ENCODE results near the gene MCCD1. TPM values are rescaled to one million over a fixed set of nuclear protein-coding genes. Genes with fewer than 3 reads are reported as not detected.

Gene MCCD1
- total and polyA plus RNA-seq, 5 donors: not detected

GRCh38 chr6:31557443-31558317 lies 28.9 kb downstream of the MCCD1 start:
- ATAC-seq (no peak), DNase-seq (peak in 2 of 3 donors; percentile 59 to 65)
- intact Hi-C loops (cut with DNase I): no loop called here
- peaks cover 18% of the 10 kb centered on the region for H3K4me1 ChIP-seq (ENCODE audit: control insufficient read depth, insufficient read depth, low read length)
- no peaks in the 10 kb centered on the region for H3K9me3 ChIP-seq (ENCODE audit: control insufficient read depth, low read length)
- H3K27ac ChIP-seq (ENCODE audit: low read length): peak overlapping the region; percentile 55
- no peaks in the 10 kb centered on the region for H3K27me3 ChIP-seq (ENCODE audit: control insufficient read depth, insufficient read depth)
- WGBS: 62% methylated on average over 24 of the region's 24 CpGs
- H3K4me3 ChIP-seq (ENCODE audit: low read length): no peak overlapping the region

GRCh38 chr6:31558318-31558625 lies 29.5 kb downstream of the MCCD1 start:
- ATAC-seq (peak in 1 of 2 donors; percentile 19), DNase-seq (no peak)
- H3K27ac ChIP-seq (ENCODE audit: low read length): peak overlapping the region; percentile 55
- no peaks in the 10 kb centered on the region for H3K9me3 ChIP-seq (ENCODE audit: control insufficient read depth, low read length)
- H3K4me1 ChIP-seq (ENCODE audit: control insufficient read depth, insufficient read depth, low read length): peaks cover 18% of the 10 kb centered on the region
- intact Hi-C loops (cut with DNase I): no loop called here
- H3K27me3 ChIP-seq (ENCODE audit: control insufficient read depth, insufficient read depth): no peaks in the 10 kb centered on the region
- WGBS: 78% methylated on average over 8 of the region's 8 CpGs
- H3K4me3 ChIP-seq (ENCODE audit: low read length): no peak overlapping the region

GRCh38 chr6:31558631-31559500 lies 30.1 kb downstream of the MCCD1 start:
- Histone ChIP-seq H3K27ac (ENCODE audit: low read length) (peak overlapping the region; percentile 55), H3K9me3 (ENCODE audit: control insufficient read depth, low read length) (no peaks in the 10 kb centered on the region), H3K4me1 (ENCODE audit: control insufficient read depth, insufficient read depth, low read length) (peaks cover 18% of the 10 kb centered on the region), H3K27me3 (ENCODE audit: control insufficient read depth, insufficient read depth) (no peaks in the 10 kb centered on the region), H3K4me3 (ENCODE audit: low read length) (no peak overlapping the region)
- ATAC-seq (peak; percentile 22 to 40), DNase-seq (peak in 2 of 3 donors; percentile 64 to 72)
- intact Hi-C loops (cut with DNase I): no loop called here
- 72% methylated on average over 14 of the region's 14 CpGs for whole genome bisulfite sequencing

GRCh38 chr6:31559606-31559957 lies 30.8 kb downstream of the MCCD1 start:
- 51% methylated on average over 4 of the region's 4 CpGs for WGBS
- Histone ChIP-seq H3K9me3 (ENCODE audit: control insufficient read depth, low read length) (no peaks in the 10 kb centered on the region), H3K27ac (ENCODE audit: low read length) (peak overlapping the region; percentile 50), H3K27me3 (ENCODE audit: control insufficient read depth, insufficient read depth) (no peaks in the 10 kb centered on the region), H3K4me1 (ENCODE audit: control insufficient read depth, insufficient read depth, low read length) (peaks cover 18% of the 10 kb centered on the region), H3K4me3 (ENCODE audit: low read length) (no peak overlapping the region)
- DNase-seq: no peak
- intact Hi-C loops (cut with DNase I): no loop called here
- ATAC-seq: no peak

GRCh38 chr6:31559958-31560696 lies 31.4 kb downstream of the MCCD1 start:
- ATAC-seq: peak; percentile 88 to 96
- Histone ChIP-seq H3K27me3 (ENCODE audit: control insufficient read depth, insufficient read depth) (no peaks in the 10 kb centered on the region), H3K9me3 (ENCODE audit: control insufficient read depth, low read length) (no peaks in the 10 kb centered on the region), H3K4me3 (ENCODE audit: low read length) (no peak overlapping the region), H3K4me1 (ENCODE audit: control insufficient read depth, insufficient read depth, low read length) (peaks cover 18% of the 10 kb centered on the region), H3K27ac (ENCODE audit: low read length) (peak overlapping the region; percentile 50)
- intact Hi-C loops (cut with DNase I): no loop called here
- DNase-seq: peak; percentile 75 to 87 (median 87)
- 38% methylated on average over 7 of the region's 7 CpGs for WGBS

- peaks cover 18% of the 10 kb centered on the region for H3K4me1 ChIP-seq (ENCODE audit: control insufficient read depth, insufficient read depth, low read length)
- ATAC-seq (no peak), DNase-seq (no peak)
- intact Hi-C loops (cut with DNase I): no loop called here
- H3K27me3 ChIP-seq (ENCODE audit: control insufficient read depth, insufficient read depth): no peaks in the 10 kb centered on the region
- no peak overlapping the region for H3K4me3 ChIP-seq (ENCODE audit: low read length)
- H3K9me3 ChIP-seq (ENCODE audit: control insufficient read depth, low read length): no peaks in the 10 kb centered on the region
- H3K27ac ChIP-seq (ENCODE audit: low read length): peak overlapping the region; percentile 35
These were observed 31.9 kb downstream of the MCCD1 start for GRCh38 chr6:31560697-31561058.

GRCh38 chr6:31567531-31568370 lies 39.0 kb downstream of the MCCD1 start:
- Histone ChIP-seq H3K27me3 (ENCODE audit: control insufficient read depth, insufficient read depth) (no peaks in the 10 kb centered on the region), H3K9me3 (ENCODE audit: control insufficient read depth, low read length) (no peaks in the 10 kb centered on the region), H3K4me3 (ENCODE audit: low read length) (no peak overlapping the region), H3K27ac (ENCODE audit: low read length) (no peak overlapping the region), H3K4me1 (ENCODE audit: control insufficient read depth, insufficient read depth, low read length) (no peaks in the 10 kb centered on the region)
- DNase-seq: no peak
- WGBS: 46% methylated on average over 9 of the region's 9 CpGs
- intact Hi-C loops (cut with DNase I): no loop called here
- no peak for ATAC-seq

GRCh38 chr6:31568537-31568961 lies 39.8 kb downstream of the MCCD1 start:
- H3K27ac ChIP-seq (ENCODE audit: low read length): no peak overlapping the region
- H3K4me3 ChIP-seq (ENCODE audit: low read length): no peak overlapping the region
- ATAC-seq: peak in 1 of 2 donors; percentile 32
- no peaks in the 10 kb centered on the region for H3K4me1 ChIP-seq (ENCODE audit: control insufficient read depth, insufficient read depth, low read length)
- no peaks in the 10 kb centered on the region for H3K9me3 ChIP-seq (ENCODE audit: control insufficient read depth, low read length)
- no peak for DNase-seq
- H3K27me3 ChIP-seq (ENCODE audit: control insufficient read depth, insufficient read depth): no peaks in the 10 kb centered on the region
- 70% methylated on average over 3 of the region's 3 CpGs for WGBS
- intact Hi-C loops (cut with DNase I): no loop called here

- no peak overlapping the region for H3K4me3 ChIP-seq (ENCODE audit: low read length)
These were observed 41.2 kb downstream of the MCCD1 start for GRCh38 chr6:31569861-31570536.

More at GRCh38 chr6:31569861-31570536, 41.2 kb downstream of the MCCD1 start:
- no peaks in the 10 kb centered on the region for H3K4me1 ChIP-seq (ENCODE audit: control insufficient read depth, insufficient read depth, low read length)
- WGBS: 76% methylated on average over 1 of the region's 1 CpG
- no peaks in the 10 kb centered on the region for H3K9me3 ChIP-seq (ENCODE audit: control insufficient read depth, low read length)
- no peak overlapping the region for H3K27ac ChIP-seq (ENCODE audit: low read length)
- no peak for DNase-seq
- intact Hi-C loops (cut with DNase I): no loop called here
- no peak for ATAC-seq
- H3K27me3 ChIP-seq (ENCODE audit: control insufficient read depth, insufficient read depth): no peaks in the 10 kb centered on the region
